ENCODE measurements around the gene DYSF.

- no peak for TF ChIP-seq POLR2AphosphoS5 (IDR thresholded peaks at IDR 0.05)
- TF ChIP-seq, protein P1, sequence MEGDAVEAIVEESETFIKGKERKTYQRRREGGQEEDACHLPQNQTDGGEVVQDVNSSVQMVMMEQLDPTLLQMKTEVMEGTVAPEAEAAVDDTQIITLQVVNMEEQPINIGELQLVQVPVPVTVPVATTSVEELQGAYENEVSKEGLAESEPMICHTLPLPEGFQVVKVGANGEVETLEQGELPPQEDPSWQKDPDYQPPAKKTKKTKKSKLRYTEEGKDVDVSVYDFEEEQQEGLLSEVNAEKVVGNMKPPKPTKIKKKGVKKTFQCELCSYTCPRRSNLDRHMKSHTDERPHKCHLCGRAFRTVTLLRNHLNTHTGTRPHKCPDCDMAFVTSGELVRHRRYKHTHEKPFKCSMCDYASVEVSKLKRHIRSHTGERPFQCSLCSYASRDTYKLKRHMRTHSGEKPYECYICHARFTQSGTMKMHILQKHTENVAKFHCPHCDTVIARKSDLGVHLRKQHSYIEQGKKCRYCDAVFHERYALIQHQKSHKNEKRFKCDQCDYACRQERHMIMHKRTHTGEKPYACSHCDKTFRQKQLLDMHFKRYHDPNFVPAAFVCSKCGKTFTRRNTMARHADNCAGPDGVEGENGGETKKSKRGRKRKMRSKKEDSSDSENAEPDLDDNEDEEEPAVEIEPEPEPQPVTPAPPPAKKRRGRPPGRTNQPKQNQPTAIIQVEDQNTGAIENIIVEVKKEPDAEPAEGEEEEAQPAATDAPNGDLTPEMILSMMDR (IDR thresholded peaks at IDR 0.05), result no peak
- TF ChIP-seq POLR2A (IDR thresholded peaks at IDR 0.05), result no peak
- TF ChIP-seq EP300 (IDR thresholded peaks at IDR 0.05; ENCODE audit: low read depth), result no peak
Measured at GRCh38 chr2:71555798-71556454, 102.6 kb downstream of the DYSF start.

Measured in transverse colon (tissue), 4 donors.